IPS-18c (cell line): Measurements from ENCODE around the gene STAT1.
"Not testable (repeated sequence)": the region's sequence is repeated elsewhere in the genome, so short reads cannot be mapped to it uniquely, and the experiment has no call there.

Experiments used
- H3K4me3 ChIP-seq: 2 replicates; pipeline ENCODE4 v1.7.0; 2013; ENCODE audit warnings: low read depth, mild to moderate bottlenecking, low read length, moderate library complexity; ENCODE audit not compliant: insufficient read depth
- H3K9me3 ChIP-seq: one replicate; pipeline ENCODE4 v1.6.1; 2013; ENCODE audit warnings: mild to moderate bottlenecking, low read length, moderate library complexity; ENCODE audit not compliant: control insufficient read depth, insufficient read depth

The STAT1 gene

DNA sequence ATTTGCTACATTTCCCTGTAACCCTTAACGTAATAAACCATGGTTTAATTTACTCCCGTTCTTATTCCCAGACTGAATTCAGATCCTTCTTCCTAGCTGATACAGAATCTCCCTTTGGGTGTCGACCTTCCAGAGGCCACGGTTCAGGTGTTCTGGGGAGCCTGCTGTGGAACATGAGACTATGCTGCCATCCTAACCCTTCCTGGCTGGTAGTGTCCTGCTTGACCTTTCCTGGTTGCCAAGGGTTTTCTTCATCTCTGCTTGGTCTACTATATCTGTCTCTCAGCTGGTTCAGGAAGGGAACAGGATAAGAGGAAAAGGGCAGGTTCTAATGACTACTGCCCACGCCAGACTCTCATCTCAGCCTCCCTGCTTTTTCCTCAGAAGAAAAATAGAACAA, 36.5 kb downstream of the STAT1 start:
- H3K4me3 ChIP-seq: no peak overlapping the region
- no peaks in the 10 kb centered on the region for H3K9me3 ChIP-seq

DNA sequence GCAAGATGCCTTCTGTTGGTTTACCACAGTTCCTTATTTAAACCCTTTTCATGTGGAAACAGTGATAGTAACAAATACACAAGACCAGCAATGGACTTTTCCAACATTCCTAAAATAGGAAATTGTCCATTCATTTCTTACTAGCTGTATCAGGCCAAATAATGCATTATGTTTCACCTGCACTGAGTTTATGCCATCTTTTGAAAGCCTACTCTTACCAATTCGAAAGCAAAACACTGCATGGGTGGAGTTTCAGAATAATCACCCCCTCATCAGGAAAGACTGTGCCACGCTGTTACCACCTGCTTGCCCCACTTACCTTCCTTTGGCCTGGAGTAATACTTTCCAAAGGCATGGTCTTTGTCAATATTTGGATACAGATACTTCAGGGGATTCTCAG, 37.5 kb downstream of the STAT1 start:
- Histone ChIP-seq H3K9me3 (no peaks in the 10 kb centered on the region), H3K4me3 (no peak overlapping the region)

DNA sequence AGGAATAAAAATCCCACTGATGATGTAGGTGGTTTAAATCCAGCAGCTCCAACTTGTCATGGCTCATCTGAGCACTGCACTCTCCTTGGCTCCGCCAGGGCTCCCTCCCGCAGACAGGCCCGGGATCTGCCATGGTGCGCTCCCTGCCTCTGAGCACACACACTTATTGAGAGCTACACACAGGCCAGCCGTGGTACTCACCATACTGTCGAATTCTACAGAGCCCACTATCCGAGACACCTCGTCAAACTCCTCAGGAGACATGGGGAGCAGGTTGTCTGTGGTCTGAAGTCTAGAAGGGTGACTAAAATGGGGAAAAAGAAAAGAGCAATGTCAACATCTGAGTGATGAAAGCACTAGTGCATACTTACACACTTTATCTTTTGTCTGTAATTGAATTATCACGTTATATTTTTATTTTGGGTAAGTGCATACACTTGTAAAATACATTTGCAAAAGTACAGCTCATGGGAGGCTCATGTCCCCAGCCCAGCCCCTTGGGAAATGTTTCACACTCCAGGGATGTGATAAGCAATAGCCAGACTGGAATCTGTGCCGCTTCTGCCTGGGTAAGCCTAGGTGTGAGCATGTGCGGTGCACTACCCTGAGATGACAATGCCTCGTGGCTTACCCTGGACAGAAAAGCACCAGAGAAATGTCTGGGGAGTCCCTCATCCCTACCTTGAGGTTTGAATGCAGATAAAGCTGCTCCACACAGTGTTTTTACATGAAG, 39.2 kb downstream of the STAT1 start:
- H3K9me3 ChIP-seq: no peaks in the 10 kb centered on the region
- H3K4me3 ChIP-seq: no peak overlapping the region

DNA sequence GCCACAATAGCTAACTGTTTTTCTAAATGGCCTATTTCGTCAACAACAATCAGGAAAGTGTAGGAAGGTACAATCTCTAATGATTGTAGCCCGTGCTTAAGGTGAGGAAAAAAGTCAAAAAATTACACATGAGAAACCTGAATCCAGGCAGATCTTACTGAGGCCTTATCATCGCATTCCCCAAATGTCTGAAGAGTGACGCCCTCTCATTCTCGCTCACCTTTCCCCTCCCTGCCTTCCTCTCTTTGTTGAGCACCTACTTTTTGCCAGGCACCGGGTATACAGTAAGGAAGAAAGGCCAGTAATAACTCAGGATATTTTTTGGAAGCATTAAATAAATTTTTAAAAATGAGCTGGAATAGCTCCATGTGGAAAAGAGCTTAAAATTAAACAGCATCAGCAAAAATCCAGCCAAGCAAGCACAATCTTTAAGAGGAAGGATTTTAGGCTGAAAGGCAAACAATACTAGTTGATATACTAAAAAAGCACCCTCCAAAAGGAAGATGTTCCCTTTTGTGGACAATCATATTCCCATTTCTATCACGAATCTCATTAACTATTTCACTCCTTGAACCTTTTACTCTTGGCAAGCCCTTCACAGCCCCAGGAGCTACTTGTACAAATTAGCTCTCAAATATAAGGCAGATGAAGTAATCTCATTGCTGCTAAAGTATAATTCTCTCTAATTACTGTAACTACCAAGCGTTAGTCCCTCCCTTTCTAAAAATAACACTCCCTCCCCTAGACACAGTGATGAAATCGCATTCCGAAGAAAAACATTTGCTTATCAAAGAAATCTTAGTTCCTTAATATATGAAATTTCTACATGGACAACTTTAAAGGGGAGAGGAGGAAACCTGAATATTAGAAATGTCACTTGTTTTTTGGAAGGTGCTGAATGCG, 40.0 kb downstream of the STAT1 start:
- Histone ChIP-seq H3K9me3 (no peaks in the 10 kb centered on the region), H3K4me3 (no peak overlapping the region)

DNA sequence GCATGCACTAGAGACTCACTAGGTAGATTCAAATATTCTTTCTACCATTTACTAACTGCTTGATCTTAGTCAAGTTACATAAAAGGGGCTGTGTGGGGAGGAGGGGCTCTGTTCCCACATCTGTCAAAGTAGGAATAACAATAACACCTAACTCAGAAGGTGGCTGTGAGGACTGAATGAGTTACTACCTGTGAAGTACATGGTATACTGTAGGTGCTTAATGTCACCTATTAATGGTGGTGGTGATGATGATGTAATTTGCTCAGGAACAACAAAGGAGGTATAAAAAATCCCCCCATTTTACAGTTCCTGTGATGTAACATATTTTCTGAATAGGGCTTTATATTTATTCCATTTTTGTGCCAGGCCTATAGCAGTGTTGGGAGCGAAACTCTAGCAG, 40.7 kb downstream of the STAT1 start:
- no peak overlapping the region for H3K4me3 ChIP-seq
- no peaks in the 10 kb centered on the region for H3K9me3 ChIP-seq

DNA sequence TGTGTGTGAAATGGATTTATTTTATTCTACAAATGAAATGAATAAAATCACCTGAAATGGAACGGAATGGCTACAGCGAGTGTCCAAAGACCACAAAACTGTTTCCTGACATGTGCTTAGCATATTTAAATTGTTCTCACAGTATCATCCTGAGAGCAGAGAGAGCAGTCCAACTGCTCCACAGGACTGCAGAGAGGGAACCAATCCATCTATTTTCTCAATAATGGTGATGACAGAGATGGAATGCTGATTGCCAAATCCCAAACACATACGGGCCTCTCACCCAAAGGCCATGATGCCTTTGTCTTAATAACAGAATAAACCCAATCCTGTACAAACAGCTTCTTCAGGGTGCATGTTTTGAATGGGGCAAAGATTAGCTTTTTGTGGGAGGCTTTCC, 41.1 kb downstream of the STAT1 start:
- no peaks in the 10 kb centered on the region for H3K9me3 ChIP-seq
- no peak overlapping the region for H3K4me3 ChIP-seq

DNA sequence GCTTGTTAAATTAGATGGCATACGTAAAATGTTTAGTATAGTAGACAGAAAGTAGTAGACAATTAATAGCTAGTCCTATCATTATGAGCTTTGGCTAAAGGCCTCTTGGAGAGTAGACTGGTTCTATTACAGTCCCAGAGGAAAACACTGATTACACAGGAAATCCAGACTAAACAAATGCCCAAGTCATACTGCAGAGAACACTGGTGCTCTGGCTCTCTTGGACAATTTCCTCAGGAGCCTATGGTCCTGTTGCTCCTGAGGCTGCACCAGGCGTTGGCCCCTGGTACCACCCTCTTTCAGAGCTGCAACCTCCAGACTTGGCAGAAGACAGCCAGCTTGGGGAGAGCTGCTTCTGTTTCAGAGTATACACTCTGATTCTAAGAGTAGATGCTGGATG, 41.8 kb downstream of the STAT1 start:
- H3K9me3 ChIP-seq: no peaks in the 10 kb centered on the region
- no peak overlapping the region for H3K4me3 ChIP-seq

DNA sequence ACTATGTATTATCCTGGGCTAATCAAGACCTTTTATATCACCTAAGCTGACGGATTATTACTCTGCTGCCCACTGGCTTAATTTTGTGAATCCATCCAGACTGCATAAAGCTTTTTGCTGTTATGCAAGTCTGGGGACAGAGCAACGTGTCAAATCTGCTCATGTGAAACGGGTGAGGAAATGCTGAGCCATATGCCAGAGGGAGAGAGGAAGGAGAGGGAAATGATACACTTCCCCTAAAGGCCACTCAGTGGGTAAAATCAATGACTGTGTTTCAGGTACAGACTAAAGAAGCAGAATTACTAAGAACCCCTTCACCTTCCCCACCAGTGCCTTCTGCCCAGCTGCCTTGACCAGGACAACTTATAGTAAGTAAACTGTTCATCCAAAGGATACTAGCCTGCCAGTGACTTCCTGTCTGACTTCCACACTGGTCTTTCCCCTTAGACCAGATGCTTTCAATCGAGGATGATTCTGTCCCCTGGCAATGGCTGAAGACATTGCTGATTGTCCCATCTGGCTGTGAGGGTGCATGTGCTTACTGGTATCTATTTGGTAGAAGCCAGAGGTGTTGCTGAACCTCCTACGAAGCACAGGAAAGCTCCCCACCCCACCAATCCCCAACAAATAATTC, 43.0 kb downstream of the STAT1 start:
- no peaks in the 10 kb centered on the region for H3K9me3 ChIP-seq
- H3K4me3 ChIP-seq: no peak overlapping the region

DNA sequence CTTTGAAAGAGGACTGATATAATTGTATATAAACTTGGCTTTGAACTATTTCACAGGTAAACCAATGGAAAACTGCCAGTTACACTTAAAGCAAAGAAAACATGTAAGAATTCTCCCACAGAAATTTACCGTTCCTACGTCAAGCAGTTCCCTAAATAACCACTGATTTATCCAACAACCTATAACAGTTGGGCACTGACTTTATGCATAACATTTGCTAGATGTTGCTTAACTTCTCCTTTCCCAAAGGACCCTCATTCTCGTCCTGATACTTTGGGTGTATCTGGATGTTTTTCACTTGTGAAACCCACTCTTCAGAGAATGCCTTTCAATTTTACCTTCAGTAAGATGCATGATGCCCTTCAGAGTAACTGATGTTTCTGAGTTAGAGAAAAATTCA, 43.8 kb downstream of the STAT1 start:
- no peak overlapping the region for H3K4me3 ChIP-seq
- no peaks in the 10 kb centered on the region for H3K9me3 ChIP-seq

DNA sequence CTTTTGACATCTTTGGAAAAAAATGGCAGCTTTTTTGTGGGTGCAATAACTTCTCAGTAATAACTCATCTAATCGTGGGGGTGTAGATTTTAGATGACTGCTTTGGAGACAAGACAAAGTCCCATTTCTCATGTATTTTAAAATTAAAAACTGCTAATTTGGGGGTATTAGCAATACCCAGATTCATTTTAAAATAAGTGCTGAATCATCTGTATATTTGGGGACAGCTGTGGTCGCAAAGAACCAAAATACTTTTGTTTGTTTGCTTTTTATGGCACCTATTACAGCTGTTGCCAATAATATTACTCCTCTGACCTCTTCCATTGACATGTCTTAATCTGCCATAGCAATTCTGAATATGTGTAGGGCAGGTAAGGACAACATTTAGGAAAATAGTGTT, 45.4 kb downstream of the STAT1 start:
- Histone ChIP-seq H3K4me3 (no peak overlapping the region), H3K9me3 (no peaks in the 10 kb centered on the region)

DNA sequence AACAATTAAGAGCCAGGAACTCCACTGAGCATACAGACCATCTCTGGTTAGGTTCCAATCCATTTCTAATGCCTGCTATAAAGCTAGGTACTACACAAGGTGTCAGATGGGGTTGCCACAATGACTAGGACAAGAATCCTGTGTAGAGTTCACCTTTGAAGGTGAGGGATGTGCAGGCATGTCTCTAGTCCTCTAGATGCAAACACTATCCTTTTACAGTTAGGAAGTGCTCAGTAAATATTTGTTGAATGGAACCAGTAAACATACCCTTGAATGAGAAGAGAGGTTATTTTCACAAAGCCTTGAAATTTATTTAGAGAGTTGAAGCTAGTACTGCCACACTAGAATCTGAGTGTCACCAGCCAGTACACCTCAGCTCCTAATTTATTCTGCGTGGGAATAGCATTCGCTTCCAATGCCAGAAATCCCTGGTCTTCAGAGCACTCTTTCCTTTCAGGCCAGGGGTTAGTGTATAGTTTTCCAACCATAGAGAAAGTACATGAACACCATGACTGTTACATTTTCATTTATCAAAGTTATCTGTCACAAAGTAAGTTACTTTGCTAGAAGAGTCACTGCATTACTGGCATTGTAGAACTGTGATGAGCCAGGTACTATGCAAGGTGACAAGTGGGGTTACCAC, 48.3 kb downstream of the STAT1 start:
- Histone ChIP-seq H3K9me3 (no peaks in the 10 kb centered on the region), H3K4me3 (no peak overlapping the region)

DNA sequence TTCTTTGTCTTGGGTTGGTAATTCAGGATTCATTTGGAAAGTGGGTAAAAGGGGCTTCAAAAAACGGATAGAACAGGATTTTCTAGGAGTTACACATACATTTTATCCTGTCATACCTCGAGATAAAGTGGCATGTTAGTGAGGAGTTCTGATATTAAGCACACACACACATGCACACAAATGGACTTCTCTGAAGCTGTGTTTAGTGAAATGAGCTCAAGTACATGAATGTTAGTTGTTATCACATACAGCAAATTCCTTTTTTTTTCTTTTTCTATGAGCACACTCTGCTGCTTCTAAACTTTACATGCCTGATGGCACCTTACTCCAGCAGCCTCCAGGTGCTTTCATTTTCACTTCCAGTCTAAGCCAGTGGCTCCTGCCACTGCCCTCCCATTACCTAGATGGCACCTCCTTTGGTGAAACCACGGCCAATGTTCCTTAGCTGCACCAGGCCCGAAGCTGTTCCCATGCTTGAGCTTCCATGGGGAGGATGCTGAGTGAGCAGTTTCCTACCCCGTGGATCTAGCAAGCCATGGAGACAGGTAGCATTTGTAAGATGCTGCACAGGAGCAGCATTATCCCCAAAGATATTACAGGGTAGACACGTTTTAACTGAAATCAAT, 49.7 kb downstream of the STAT1 start:
- Histone ChIP-seq H3K4me3 (no peak overlapping the region), H3K9me3 (no peaks in the 10 kb centered on the region)

DNA sequence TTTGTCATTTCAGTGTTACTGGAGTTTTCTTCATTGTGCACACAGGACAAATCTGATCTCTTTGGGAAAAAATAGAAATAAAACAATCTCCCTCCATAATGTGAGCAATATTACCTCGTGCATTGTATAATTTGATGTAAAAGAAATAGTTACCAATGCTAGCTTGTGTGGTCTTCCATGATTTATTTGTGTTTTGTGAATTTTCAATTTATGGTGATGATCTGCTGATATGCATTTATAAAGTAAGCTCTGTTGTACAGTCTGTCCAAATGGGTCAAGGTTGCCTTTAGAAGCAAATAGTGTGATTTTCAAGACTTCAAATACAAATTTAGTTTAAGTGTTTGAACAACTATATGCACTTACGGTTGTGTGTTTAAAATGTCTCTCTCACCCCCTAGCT, 50.9 kb downstream of the STAT1 start:
- H3K9me3 ChIP-seq: no peaks in the 10 kb centered on the region
- no peak overlapping the region for H3K4me3 ChIP-seq

DNA sequence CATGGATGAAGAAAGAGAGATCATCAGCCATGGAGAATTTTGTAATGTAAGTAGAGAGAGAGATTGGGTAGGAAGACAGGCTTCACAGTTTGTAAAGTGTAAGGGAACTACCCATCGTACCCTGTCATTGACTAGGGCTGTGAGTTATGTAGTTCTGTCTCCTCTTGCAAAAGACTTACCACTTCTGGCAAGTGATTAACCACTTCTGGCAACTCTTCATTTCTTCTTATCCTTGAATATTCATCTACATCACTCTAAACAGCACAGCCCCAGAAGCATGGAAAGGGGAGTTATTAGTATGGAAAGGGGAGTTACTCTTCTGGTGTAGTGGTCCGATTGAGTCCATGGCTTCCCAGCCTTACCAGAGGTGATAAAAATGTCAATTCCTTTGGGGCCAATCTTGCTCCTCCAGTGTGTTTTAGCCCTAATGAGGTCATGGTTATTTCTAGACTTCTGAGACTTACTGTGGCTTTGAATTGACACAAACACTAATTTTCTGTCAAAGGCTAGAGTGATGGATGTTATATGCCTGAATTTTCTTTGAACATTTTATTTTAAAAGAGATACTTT, 52.0 kb downstream of the STAT1 start:
- no peaks in the 10 kb centered on the region for H3K9me3 ChIP-seq
- no peak overlapping the region for H3K4me3 ChIP-seq

DNA sequence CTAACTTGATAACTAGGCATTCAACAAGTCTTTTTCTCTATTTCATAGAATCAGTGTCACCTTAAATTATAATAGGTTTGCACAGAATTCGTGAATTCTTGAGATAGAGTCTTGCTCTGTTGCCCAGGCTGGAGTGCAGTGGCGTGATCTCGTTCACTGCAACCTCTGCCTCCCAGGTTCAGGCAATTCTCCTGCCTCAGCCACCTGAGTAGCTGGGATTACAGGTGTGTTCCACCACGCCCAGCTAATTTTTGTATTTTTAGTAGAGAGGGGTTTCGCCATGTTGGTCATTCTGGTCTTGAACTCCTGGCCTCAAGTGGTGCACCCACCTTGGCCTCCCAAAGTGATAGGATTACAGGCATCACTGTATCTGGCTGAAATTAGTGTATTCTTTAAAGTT, 52.9 kb downstream of the STAT1 start:
- H3K9me3 ChIP-seq, H3K4me3 ChIP-seq: not testable (repeated sequence)

DNA sequence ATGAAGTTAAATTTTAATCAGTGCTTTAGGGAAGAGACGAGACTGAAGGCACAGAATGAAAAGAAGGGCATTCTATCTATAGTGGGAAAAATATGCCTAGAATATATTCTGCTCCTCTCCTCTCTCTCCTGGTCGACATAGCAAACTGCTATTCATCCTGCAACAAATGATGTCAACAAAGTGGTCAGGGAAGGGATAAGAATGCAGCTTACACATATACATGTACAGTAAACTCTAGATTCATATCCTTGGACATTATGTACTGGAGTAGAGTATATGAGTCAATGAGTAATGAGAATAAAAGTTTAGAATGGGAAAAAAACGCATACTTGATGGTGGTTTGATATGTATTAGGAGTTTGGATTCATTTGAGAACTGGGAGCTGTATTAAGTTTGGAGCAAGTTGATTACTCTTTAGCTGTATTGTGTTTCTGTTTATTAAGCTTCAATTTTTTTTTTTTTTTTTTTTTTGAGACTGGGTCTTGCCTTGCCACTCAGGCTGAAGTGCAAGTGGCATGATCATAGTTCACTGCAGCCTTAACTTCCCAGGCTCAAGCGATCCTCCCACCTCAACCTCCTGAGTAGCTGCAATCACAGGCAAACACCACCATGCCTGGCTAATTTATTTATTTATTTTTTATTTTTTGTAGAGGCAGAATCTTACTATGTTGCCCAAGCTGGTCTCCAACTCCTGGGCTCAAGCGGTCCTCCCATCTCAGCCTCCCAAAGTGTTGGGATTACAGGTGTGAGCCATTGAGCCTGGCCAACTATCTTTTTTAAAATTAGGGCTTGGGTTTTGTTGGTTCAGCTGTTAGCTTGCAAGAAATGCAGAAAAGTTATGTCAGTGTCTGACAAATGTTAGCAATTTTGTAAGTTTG, 53.8 kb downstream of the STAT1 start:
- H3K9me3 ChIP-seq: no peaks in the 10 kb centered on the region
- no peak overlapping the region for H3K4me3 ChIP-seq
